ENCODE measurements around the gene CBLIF.
"Not testable (repeated sequence)": the region's sequence is repeated elsewhere in the genome, so short reads cannot be mapped to it uniquely, and the experiment has no call there.

Gene CBLIF

DNA sequence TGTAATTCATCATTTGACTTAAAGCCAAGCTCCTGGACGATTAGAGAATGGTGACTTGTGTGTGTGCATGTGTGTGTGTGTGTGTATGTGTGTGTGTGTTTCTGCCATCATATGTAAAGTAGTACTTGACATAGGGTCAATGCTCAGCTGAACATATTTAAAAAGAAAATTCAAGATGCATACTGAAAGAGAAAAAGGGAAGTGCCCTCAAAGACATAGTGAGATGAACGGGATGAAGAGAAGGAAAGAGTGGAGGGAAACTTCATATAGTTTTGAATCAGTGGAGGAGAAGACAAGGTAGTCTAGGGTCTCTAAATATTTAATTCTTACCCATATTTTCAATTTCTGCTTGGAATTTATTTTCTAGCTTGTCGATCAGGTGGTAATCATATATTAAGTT lies 17.0 kb upstream of the CBLIF start:
- H3K4me3 ChIP-seq (ENCODE audit: low read length), result no peak overlapping the region
- no peak for DNase-seq (ENCODE audit: low read depth)
- no peak for TF ChIP-seq CTCF (conservative IDR thresholded peaks at IDR 0.05; ENCODE audit: low read length)

DNA sequence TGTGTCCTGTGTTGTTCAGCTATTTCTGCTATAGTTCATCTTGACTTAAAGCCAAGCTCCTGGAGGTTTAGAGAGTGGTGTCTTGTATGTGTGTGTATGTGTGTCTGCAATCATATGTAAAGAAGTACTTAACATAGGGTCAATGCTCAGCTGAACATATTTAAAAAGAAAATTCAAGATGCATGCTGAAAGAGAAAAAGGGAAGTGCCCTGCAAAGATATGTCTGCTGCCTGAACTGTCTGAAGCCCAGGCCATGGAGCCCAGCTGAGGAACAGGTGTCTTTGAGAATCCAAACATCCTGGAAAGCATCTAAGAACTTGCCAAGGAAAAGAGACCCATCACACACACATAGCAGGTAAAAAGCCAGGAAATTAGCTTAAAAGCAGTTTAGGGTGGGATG lies 14.4 kb upstream of the CBLIF start:
- H3K4me3 ChIP-seq (ENCODE audit: low read length), result no peak overlapping the region
- TF ChIP-seq CTCF (conservative IDR thresholded peaks at IDR 0.05; ENCODE audit: low read length), result no peak
- no peak for DNase-seq (ENCODE audit: low read depth)

DNA sequence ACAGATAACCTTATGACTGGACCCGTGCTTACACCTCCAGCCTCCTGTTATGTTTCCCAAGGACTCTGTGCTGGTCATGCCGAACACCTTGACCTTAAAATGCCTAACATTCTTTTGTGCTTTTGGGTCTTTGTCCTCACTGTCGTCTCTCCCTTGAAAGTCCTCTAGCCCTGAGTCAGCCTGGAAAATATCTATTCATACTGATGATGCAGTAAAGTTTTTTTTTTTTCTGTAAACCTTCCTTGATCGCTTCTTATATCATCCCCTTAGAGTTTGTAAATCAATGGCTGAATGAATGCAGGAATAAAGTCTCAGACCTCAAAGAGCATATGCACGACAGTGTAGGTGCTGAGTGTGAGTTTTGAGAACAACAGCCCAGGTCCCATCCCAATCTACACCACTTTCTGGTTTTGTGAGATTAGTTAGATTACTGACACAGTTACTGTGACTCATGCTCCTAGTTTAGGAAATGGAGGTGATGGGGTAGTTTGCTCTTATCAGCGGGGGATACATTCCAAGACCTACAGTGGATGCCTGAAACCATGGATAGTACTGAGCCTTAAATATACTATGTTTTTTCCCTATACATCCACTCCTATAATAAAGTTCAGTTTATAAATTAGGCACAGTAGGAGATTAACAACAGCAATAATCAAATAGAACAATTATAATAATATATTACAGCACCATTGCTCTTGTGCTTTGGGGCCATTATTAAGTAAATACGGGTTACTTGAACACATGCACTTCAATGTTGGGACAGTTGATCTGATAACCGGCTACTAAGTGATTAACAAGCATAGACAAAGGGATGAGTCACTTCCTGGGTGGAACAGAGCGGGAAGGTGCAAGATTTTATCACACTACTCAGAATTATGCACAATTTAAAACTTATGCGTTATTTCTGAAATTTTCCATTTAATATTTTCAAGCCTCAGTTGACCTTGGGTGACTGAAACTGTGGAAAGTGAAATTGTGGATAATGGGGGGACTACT lies 12.4 kb upstream of the CBLIF start:
- no peak for TF ChIP-seq CTCF (conservative IDR thresholded peaks at IDR 0.05; ENCODE audit: low read length)
- no peak for DNase-seq (ENCODE audit: low read depth)
- H3K4me3 ChIP-seq (ENCODE audit: low read length), result no peak overlapping the region

DNA sequence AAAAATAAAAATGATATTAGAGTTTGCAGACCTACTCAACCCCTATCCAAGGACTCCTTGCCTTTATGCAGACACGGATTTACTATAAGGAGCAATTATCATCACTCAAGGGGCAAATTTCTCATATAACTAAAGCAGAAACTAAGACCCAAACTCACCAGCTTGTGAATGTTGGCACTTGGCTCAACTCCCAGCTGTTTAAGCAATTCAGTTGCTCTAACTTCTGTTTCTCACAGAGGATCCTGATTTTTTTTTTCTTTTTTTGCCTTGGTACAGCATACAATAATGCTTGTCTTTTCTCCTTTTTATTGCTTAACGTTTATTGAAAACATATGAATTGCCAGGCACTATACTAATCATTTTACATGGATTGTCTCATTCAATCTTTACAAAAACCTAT lies 9.6 kb upstream of the CBLIF start:
- TF ChIP-seq CTCF (conservative IDR thresholded peaks at IDR 0.05; ENCODE audit: low read length), result no peak
- H3K4me3 ChIP-seq (ENCODE audit: low read length), result no peak overlapping the region
- DNase-seq (ENCODE audit: low read depth), result no peak

DNA sequence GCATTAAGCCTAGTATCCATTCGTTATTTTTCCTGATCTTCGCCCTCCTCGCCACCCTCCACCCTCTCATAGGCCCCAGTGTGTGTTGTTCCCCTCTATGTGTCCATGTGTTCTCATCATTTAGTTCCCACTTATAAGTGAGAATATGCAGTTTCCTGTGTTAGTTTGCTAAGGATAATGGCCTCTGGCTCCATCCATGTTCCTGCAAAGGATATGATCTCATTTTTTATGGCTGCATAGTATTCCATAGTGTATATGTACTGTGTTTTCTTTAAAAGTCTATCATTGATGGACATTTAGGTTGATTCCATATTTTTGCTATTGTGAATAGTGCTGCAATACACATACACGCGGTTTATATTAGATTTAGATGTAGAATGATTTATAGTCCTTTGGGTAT lies 6.1 kb upstream of the CBLIF start:
- not testable (repeated sequence) for H3K4me3 ChIP-seq (ENCODE audit: low read length); DNase-seq (ENCODE audit: low read depth)

DNA sequence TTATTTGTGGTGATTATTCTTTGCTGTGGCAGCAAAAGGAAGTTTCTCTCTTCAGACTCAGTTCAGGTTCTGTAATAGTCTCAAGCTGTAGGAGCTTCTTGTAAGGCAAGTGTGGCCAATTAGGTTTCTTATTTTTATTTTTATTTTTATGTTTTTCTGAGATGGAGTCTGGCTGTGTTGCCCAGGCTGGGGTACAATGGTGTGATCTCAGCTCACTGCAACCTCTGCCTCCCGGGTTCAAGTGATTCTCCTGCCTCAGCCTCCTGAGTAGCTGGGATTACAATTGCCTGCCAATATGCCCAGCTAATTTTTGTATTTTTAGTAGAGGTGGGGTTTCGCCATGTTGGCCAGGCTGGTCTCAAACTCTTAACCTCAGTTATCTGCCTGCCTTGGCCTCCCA lies 4.3 kb upstream of the CBLIF start:
- not testable (repeated sequence) for DNase-seq (ENCODE audit: low read depth)

GRCh38 chr11:59849129-59849528 lies 3.8 kb upstream of the CBLIF start:
- no peak overlapping the region for H3K4me3 ChIP-seq (ENCODE audit: low read length)
- DNase-seq (ENCODE audit: low read depth), result no peak
- TF ChIP-seq CTCF (conservative IDR thresholded peaks at IDR 0.05; ENCODE audit: low read length), result no peak

More for the DNA sequence above, 4.3 kb upstream of the CBLIF start:
- H3K4me3 ChIP-seq (ENCODE audit: low read length), result not testable (repeated sequence)

DNA sequence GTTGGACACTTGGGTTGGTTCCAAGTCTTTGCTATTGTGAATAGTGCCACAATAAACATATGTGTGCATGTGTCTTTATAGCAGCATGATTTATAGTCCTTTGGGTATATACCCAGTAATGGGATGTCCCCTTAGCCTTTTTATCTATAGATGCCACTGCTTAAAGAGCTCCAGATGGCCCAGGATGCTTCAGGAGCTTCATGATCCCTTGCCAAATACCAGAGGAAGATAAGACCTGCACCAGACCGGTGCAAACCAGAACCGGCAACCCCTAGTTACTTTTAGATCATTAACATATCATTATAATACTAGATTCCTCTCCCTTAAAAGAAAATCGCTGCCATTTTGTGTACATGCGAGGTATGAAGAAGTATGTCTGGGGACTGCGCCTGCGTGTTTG lies 3.1 kb upstream of the CBLIF start:
- DNase-seq (ENCODE audit: low read depth); H3K4me3 ChIP-seq (ENCODE audit: low read length): not testable (repeated sequence)

All from AG10803 (cell line).